AG04449 (cell line): ENCODE results near the gene RALBP1.
"Not testable (repeated sequence)": the region's sequence is repeated elsewhere in the genome, so short reads cannot be mapped to it uniquely, and the experiment has no call there.

Experiments used
- CTCF ChIA-PET: fragments of 350-600 bp; formaldehyde crosslinking; extraction: SDS; loops from one replicate; lab custom pipeline; 2021; ENCODE audit warnings: antibody characterized with exemption; lab: Yijun Ruan, JAX
- POLR2A ChIA-PET: fragments of 400-600, 350-600 bp; formaldehyde crosslinking; extraction: SDS; loops from one replicate; lab custom pipeline; 2020; ENCODE audit warnings: antibody characterized with exemption, inconsistent platforms; lab: Yijun Ruan, JAX
- DNase-seq: peaks from one replicate; pipeline ENCODE4 v3.0.0-alpha.2; 2010; ENCODE audit warnings: low read depth, low spot score
- H3K4me3 ChIP-seq: 2 replicates; pipeline ENCODE4 v1.5.1; 2011; ENCODE audit warnings: low read depth, mild to moderate bottlenecking, control low read depth, low read length
- TF ChIP-seq, protein P1 (sequence below): IDR thresholded peaks from one replicate; pipeline ENCODE4 v1.5.1; 2011; ENCODE audit warnings: mild to moderate bottlenecking, moderate library complexity, low read length, control low read depth, inconsistent platforms; ENCODE audit not compliant: insufficient read depth; ENCODE audit errors: missing control alignments

The RALBP1 gene

DNA sequence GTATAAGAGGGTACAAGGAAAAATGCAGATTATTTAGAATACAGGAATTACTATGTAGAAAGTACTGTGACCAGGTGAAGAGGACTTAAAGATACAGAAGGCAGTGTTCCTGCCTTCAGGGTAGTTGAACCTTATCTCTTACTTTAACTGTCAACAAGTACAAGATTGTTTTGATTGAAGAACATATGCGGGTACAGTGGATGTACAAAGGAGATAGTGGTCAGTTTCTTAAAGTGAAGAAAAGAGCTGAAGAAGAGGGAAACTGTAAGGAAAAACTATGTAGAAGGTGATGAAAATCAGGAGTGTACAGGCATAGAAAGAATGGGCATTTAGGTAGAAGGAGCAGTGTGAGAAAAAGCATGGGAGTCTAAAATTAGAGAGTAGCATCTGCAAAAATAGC is 2.2 kb downstream of the RALBP1 start:
- ChIA-PET CTCF (no interaction called here), POLR2A (interaction anchor here (0.7 kb wide), 1 partner anchor 21 kb away, joined by 4 read pairs; no protein-coding TSS in a partner anchor)

DNA sequence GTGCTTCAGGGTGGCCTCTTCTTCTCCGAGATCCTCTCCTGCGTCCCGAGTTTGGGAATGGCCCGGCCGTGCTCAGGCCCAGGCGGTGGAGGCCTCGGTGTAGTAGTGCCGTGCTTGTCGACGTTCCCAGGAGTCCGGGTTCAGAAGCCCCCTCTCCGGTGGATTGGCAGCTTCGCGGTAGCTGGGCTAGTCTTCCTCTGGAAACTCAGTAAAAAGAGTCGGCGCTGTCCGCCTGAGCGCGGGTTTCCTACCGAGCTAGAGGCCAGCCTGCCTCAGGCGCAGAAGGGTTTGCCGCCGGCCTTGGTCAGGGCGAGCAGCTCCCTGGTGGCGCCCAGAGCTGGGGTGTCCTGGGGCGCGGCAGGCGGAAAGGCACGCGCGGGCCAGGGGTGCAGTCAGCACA is 3.2 kb downstream of the RALBP1 start:
- H3K4me3 ChIP-seq = no peak overlapping the region
- ChIA-PET POLR2A (no interaction called here), CTCF (no interaction called here)
- TF ChIP-seq, protein P1, sequence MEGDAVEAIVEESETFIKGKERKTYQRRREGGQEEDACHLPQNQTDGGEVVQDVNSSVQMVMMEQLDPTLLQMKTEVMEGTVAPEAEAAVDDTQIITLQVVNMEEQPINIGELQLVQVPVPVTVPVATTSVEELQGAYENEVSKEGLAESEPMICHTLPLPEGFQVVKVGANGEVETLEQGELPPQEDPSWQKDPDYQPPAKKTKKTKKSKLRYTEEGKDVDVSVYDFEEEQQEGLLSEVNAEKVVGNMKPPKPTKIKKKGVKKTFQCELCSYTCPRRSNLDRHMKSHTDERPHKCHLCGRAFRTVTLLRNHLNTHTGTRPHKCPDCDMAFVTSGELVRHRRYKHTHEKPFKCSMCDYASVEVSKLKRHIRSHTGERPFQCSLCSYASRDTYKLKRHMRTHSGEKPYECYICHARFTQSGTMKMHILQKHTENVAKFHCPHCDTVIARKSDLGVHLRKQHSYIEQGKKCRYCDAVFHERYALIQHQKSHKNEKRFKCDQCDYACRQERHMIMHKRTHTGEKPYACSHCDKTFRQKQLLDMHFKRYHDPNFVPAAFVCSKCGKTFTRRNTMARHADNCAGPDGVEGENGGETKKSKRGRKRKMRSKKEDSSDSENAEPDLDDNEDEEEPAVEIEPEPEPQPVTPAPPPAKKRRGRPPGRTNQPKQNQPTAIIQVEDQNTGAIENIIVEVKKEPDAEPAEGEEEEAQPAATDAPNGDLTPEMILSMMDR = no peak
- DNase-seq = no peak

More for the DNA sequence above, 2.2 kb downstream of the RALBP1 start:
- H3K4me3 ChIP-seq = no peak overlapping the region
- TF ChIP-seq, protein P1 = no peak
- no peak for DNase-seq

DNA sequence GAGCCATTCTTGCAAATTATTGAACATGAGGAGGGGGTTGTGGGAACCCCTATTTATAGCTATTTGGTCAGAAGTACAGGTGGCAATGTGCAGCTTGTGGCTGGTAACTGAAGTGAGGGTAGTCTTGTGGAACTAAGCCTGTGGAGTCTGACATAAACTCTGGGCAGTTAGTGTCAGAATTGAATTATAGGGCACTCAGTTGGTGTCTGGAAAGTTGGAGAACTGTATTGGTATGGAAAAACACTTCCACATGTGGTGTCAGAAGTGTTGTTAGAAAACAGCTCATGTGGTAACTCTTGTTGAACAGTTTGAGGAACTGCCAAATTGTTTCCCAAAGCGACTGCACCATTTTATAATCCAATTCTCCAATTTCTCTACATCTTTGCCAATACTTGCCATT is 7.5 kb downstream of the RALBP1 start:
- ChIA-PET POLR2A (no interaction called here), CTCF (interaction anchor here (0.5 kb wide), 1 partner anchor 389 kb away, joined by 3 read pairs; no protein-coding TSS in a partner anchor)
- H3K4me3 ChIP-seq = no peak overlapping the region
- TF ChIP-seq, protein P1 = no peak
- no peak for DNase-seq

DNA sequence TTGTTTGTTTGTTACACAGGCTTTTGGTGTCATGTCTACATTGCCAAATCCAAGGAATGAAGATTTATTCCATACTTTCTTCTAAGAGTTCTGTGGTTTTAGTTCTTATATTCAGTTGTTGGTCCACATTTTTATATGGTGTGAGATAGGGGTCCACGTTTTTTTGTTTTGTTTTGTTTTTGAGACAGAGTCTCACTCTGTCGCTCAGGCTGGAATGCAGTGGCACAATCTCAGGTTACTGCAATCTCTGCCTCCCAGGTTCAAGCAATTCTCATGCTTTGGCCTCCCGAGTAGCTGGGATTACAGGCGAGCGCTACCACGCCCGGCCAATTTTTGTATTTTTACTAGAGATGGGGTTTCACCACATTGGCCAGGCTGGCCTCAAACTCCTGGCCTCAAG is 8.2 kb downstream of the RALBP1 start:
- ChIA-PET POLR2A (no interaction called here), CTCF (no interaction called here)
- no peak for DNase-seq
- TF ChIP-seq, protein P1 = no peak
- no peak overlapping the region for H3K4me3 ChIP-seq

DNA sequence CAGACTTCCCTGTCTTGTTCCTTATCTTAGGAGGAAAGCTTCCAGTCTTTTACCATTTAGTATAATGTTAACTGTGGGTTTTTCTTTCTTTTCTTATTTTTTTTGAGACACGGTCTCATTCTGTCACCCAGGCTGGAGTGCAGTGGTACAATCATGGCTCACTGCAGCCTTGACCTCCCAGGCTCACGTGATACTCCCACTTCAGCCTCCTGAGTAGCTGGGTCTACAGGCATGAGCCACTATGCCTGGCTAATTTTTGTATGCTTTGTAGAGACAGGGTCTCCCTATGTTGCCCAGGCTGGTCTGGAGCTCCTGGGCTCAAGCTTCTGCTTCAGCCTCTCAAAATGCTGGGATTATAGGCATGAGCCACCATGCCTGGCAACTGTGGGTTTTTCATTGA is 9.5 kb downstream of the RALBP1 start:
- CTCF ChIA-PET, H3K4me3 ChIP-seq, DNase-seq, POLR2A ChIA-PET: not testable (repeated sequence)

DNA sequence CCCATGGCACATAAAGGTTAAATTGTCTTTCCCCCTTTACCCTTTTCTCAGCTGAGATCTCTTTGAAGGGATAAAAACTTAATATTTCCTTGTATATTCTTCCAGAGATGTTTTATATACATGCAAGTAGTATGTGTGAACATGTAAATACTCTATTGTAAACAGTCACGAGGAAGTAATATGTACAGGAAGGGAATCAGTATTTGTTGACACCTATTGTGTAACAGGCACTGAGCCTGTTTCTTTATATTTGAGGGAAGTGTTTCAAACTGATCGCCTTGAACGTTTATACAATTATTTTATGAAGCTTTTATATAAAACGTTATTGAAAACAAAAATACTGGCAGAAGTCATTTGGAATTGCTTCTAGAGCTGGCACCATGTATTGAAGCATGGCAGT is 13.2 kb downstream of the RALBP1 start:
- ChIA-PET CTCF (interaction anchor here (1.4 kb wide), 1 partner anchor 28 kb away, joined by 3 read pairs; no protein-coding TSS in a partner anchor), POLR2A (no interaction called here)
- DNase-seq = no peak
- TF ChIP-seq, protein P1 = no peak
- no peak overlapping the region for H3K4me3 ChIP-seq

DNA sequence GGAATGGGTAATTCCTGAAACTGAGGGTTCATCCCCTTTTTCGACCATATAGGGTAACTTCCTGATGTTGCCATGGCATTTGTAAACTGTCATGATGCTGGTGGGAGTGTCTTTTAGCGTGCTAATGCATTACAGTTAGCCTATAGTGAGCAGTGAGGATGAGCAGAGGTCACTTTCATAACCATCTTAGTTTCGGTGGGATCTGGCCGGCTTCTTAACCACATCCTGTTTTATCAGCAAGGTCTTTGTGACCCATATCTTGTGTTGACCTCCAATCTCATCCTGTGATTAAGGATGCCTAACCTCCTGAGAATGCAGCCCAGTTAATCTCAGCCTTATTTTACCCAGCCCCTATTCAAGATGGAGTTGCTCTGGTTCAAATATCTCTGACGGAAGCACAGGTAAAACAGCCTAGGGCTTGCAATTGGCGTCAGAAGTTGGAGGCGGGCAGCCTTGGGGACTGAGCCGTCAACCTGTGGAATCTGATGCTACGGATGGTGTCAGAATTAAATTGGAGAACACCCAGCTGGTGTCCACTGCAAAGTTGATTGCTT is 19.5 kb downstream of the RALBP1 start:
- ChIA-PET POLR2A (no interaction called here), CTCF (interaction anchor here (1.1 to 1.2 kb wide), 3 partner anchors 19 to 22 kb away, joined by 4 to 5 read pairs (median 4); no protein-coding TSS in a partner anchor)
- TF ChIP-seq, protein P1 = no peak
- no peak for DNase-seq
- no peak overlapping the region for H3K4me3 ChIP-seq
